Measurements from ENCODE around the gene CACNA1D.

Gene CACNA1D

DNA sequence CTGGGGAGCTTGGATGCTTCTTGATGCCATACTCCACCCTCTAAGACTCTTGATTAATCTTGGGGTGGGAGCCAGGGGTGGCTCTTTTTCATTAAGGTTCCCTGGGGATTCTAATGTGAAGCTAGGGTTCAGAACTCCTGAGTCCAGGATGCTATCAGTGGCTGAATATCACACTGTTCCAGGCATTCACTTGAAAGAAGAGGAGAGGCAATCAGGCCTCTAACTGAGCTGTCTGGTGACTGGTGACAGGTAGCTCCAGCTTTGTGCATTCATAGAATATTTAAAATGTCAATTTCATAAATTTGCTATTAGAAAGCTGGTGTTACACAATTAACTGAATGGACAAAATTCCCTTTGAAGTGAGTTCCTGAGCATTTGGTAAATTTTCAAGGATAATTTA, 212.8 kb downstream of the CACNA1D start:
- ChIA-PET POLR2A (no interaction called here), CTCF (interaction anchor here (1.1 to 5.4 kb wide), 6 partner anchors 9 to 334 kb away, joined by 3 to 50 read pairs (median 4); no protein-coding TSS in a partner anchor)
- DNase-seq (ENCODE audit: extremely low spot score), result no peak
- TF ChIP-seq, protein P1, sequence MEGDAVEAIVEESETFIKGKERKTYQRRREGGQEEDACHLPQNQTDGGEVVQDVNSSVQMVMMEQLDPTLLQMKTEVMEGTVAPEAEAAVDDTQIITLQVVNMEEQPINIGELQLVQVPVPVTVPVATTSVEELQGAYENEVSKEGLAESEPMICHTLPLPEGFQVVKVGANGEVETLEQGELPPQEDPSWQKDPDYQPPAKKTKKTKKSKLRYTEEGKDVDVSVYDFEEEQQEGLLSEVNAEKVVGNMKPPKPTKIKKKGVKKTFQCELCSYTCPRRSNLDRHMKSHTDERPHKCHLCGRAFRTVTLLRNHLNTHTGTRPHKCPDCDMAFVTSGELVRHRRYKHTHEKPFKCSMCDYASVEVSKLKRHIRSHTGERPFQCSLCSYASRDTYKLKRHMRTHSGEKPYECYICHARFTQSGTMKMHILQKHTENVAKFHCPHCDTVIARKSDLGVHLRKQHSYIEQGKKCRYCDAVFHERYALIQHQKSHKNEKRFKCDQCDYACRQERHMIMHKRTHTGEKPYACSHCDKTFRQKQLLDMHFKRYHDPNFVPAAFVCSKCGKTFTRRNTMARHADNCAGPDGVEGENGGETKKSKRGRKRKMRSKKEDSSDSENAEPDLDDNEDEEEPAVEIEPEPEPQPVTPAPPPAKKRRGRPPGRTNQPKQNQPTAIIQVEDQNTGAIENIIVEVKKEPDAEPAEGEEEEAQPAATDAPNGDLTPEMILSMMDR (IDR thresholded peaks at IDR 0.05; ENCODE audit: control extremely low read depth, extremely low read depth, low read depth, missing control alignments), result no peak

DNA sequence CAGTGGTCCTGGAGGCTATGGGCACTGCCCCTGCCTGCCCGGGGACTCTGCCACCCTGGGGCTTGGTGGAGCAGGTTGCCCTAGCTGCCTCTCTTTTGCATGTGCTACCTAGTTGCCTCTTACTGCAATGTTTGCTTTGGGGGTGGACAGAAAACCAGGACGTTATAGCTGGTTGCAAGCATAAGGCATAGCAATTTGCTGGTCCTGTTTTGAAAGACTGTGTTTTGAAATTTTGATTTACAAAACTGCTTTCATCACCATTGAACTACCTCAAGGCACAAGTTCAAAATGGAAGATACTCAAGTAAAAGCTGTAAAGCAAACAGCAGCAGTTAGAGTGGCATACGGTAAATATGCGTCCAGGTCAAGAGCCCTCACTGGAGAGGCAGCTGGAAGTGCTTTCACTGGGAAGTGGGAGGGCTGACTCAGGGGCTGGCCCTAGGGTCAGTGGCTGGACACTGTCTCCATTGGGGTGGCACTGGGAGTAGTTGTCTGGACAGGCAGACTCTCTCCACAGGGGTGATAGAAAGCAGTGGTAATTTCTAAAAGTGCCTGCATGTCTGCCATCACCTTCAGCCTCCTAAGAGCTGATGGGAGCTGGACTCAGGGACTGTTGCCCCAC, 213.7 kb downstream of the CACNA1D start:
- POLR2A ChIA-PET, result no interaction called here

DNA sequence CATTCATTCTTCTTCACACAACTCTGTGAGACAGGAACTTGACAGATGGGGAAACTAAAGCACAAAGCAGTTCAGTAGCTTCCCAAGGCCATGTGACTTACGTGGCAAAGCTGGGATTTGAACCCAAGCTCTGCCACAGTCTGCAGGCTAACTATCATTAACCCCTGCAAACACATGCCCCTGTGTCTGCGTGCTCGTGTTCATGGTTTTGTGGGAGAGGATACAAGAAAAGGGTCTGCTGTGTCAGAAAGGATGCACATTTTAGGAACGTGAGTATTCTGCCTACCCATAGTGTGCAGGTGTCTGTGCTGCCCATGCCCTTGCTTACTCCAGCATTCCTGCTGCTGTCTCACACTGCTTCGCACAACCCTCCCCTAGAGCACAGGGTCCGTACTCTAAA, 214.8 kb downstream of the CACNA1D start:
- TF ChIP-seq, protein P1 (IDR thresholded peaks at IDR 0.05; ENCODE audit: control extremely low read depth, extremely low read depth, low read depth, missing control alignments), result no peak
- CTCF ChIA-PET, result interaction anchor here (1.0 to 5.4 kb wide), 15 partner anchors 8 to 402 kb away, joined by 3 to 50 read pairs (median 5); partner anchors contain the start of gene DCP1A
- POLR2A ChIA-PET, result no interaction called here
- no peak for DNase-seq (ENCODE audit: extremely low spot score)

More for the DNA sequence above, 213.7 kb downstream of the CACNA1D start:
- CTCF ChIA-PET, result interaction anchor here (1.1 to 5.4 kb wide), 8 partner anchors 10 to 409 kb away, joined by 3 to 50 read pairs (median 4); no protein-coding TSS in a partner anchor
- DNase-seq (ENCODE audit: extremely low spot score), result no peak
- TF ChIP-seq, protein P1 (IDR thresholded peaks at IDR 0.05; ENCODE audit: control extremely low read depth, extremely low read depth, low read depth, missing control alignments), result no peak

DNA sequence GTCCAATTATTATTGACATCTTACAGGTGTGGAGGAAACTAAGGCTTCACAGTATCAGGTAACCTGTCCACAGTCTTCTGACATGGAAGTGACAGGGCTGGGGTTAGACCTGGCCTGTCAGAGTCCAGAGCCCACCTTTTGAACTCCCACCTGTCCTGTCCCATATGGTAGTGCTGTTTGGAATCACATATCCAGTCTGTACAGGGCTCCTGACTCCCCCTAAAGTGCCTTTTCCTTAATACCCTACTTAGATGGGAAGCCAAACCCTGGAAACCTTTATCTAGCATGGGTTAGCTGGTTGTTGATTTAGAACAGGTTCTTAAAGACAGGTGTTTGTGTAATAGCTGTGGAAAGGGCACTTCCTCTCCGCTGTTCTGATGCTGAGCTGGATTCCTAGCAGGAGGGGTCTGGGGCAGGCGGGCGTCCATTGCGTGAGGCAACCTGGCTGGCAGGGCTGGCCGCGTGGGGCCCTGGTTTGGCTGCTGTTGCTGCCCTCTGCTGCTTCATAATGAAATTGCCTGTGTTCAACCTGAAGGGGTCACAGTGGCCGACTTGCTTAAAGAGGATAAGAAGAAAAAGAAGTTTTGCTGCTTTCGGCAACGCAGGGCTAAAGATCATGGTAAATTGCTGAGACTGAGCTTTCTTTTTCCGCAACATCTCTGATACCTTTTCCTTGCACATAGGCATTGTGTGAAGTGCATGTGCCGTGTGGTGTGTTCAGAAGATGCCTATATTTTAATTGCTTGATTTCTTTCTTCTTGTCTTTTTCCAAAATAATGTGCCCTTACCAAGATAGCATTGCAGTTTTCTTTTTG, 215.7 kb downstream of the CACNA1D start:
- TF ChIP-seq, protein P1 (IDR thresholded peaks at IDR 0.05; ENCODE audit: control extremely low read depth, extremely low read depth, low read depth, missing control alignments), result peak; percentile 79
- POLR2A ChIA-PET, result no interaction called here

DNA sequence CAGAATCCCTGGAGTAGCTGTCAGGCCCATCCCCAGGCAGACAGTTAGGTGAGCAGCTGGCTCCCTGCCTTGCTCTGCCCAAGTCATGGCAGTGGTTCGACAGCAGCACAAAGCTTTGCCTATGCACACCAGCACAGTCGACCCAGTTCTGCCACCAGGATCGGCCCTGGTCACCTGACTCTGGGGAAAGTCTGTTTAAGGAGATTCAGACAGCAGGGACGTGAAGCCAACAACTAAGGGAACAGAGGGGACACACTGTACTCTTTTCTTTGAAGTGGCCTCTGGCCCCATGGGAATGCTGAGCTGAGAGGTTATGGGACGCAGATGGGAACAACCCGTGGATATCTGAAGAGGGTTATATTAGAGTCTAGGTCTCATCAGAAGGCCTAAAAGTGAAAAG, 217.0 kb downstream of the CACNA1D start:
- POLR2A ChIA-PET, result interaction anchor here (0.5 kb wide), 1 partner anchor 347 kb away, joined by 5 read pairs; no protein-coding TSS in a partner anchor
- DNase-seq (ENCODE audit: extremely low spot score), result no peak
- CTCF ChIA-PET, result interaction anchor here (1.1 to 5.4 kb wide), 10 partner anchors 9 to 336 kb away, joined by 4 to 50 read pairs (median 9); no protein-coding TSS in a partner anchor
- TF ChIP-seq, protein P1 (IDR thresholded peaks at IDR 0.05; ENCODE audit: control extremely low read depth, extremely low read depth, low read depth, missing control alignments), result no peak

More for the DNA sequence above, 215.7 kb downstream of the CACNA1D start:
- CTCF ChIA-PET, result interaction anchor here (0.8 to 5.4 kb wide), 31 partner anchors 9 to 411 kb away, joined by 3 to 50 read pairs (median 4); partner anchors contain the start of gene DCP1A
- DNase-seq (ENCODE audit: extremely low spot score), result peak; percentile 74

DNA sequence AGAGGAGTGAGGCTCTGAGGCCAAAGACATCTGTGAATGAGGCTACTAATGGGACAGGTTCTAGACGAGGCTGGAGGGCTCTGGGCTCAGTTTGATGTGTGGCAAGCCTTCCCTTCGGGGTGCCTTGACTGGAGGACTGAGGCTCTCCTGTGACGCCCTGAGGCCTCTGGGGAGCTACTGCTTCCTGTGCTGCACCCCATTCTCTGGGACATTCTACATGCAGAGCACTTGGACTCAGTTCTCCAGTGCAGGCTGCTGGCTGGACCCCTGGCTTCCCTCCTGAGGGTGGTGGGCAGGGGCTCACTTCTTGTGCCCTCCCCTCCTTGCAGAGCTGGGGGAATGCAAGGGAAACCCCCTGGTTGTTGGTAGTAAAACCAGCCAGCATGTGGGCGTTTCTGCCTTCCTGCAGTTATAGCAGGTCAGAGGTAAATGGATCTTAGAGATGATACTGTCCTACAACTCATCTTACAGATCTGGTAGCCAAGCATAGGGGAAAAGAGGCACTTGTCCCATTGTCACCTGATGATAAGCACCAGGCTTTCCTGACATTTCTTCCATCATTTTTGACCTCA, 218.5 kb downstream of the CACNA1D start:
- TF ChIP-seq, protein P1 (IDR thresholded peaks at IDR 0.05; ENCODE audit: control extremely low read depth, extremely low read depth, low read depth, missing control alignments), result no peak
- POLR2A ChIA-PET, result no interaction called here
- CTCF ChIA-PET, result interaction anchor here (1.6 to 3.8 kb wide), 3 partner anchors 11 to 337 kb away, joined by 4 to 20 read pairs (median 5); no protein-coding TSS in a partner anchor

More for the DNA sequence above, 218.5 kb downstream of the CACNA1D start:
- peak; percentile 34 for DNase-seq (ENCODE audit: extremely low spot score)

Measured in GM10248 (cell line).